ENCODE results near the gene TSGA10IP.

DNA sequence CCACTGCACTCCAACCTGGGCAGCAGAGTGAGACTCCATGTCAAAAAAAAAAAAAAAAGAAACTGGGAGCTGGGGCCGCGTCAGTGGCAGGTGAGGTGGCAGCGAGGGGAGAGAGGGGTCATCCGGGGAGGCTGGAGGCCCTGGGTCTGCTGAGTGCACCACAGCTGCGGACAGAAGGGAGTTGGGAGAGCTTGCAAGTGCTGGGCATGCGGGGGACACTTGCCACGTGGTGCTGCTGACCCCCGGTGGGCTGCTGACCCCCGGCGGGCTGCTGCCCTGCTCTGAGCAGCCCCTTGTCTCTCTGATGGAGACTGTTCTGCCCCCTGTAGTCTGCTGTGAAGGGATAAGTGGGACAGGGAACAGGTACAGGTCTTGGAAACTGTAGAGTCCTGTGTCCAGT is 23.4 kb upstream of the TSGA10IP start:
- TF ChIP-seq, protein P1, sequence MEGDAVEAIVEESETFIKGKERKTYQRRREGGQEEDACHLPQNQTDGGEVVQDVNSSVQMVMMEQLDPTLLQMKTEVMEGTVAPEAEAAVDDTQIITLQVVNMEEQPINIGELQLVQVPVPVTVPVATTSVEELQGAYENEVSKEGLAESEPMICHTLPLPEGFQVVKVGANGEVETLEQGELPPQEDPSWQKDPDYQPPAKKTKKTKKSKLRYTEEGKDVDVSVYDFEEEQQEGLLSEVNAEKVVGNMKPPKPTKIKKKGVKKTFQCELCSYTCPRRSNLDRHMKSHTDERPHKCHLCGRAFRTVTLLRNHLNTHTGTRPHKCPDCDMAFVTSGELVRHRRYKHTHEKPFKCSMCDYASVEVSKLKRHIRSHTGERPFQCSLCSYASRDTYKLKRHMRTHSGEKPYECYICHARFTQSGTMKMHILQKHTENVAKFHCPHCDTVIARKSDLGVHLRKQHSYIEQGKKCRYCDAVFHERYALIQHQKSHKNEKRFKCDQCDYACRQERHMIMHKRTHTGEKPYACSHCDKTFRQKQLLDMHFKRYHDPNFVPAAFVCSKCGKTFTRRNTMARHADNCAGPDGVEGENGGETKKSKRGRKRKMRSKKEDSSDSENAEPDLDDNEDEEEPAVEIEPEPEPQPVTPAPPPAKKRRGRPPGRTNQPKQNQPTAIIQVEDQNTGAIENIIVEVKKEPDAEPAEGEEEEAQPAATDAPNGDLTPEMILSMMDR (IDR thresholded peaks at IDR 0.05): no peak
- TF ChIP-seq POLR2A (IDR thresholded peaks at IDR 0.05): no peak
